K562 (cell line): ENCODE data around the gene CMIP. TPM values are rescaled to one million over a fixed set of nuclear protein-coding genes. Genes with fewer than 3 reads are reported as not detected.

ENCODE experiments used
- ATAC-seq: fragments of 200-7000 bp; cut with Tn5 transposase; 3 replicates; pipeline ENCODE4 v1.9.1; 2020; ENCODE audit warnings: moderate library complexity
- BruUV-seq: library from RNA; stranded (reverse); fragments of 400-500 nt; replicated peaks from 2 replicates; lab custom pipeline; 2021; lab: Mats Ljungman, UMichigan
- CTCF ChIA-PET: fragments of 300-600 bp; formaldehyde crosslinking; extraction: SDS; loops from one replicate; lab custom pipeline; 2021; ENCODE audit warnings: low intra/inter-chr PET ratio; lab: Yijun Ruan, JAX
- POLR2A ChIA-PET: fragments of 300-600, 350-650 bp; sonication (Branson Sonifier 250); formaldehyde crosslinking; extraction: SDS; loops from one replicate; lab custom pipeline; 2021; ENCODE audit warnings: antibody characterized with exemption, inconsistent platforms; lab: Yijun Ruan, JAX
- DNase-seq, 4 experiments: peaks; one replicate each; pipeline versions ENCODE4 v3.0.0 to v3.0.0-alpha.2; 2011 to 2018; ENCODE audit warnings: low spot score in 3 of 4, mixed read lengths in 3 of 4; ENCODE audit errors: extremely low read depth in 1 of 4
- FAIRE-seq: peaks from 2 replicates; lab custom pipeline; 2011; peaks lifted over from hg19 to GRCh38; lab: Jason Lieb, UNC
- H2AFZ ChIP-seq: 2 replicates; pipeline ENCODE4 v1.6.0; 2011; ENCODE audit warnings: low read depth, low read length, control low read depth, inconsistent platforms
- H3K27ac ChIP-seq: fragments of 200-600 bp; 3 replicates; pipeline ENCODE4 v1.8.0; 2011; ENCODE audit warnings: low read depth, mild to moderate bottlenecking, control low read depth, inconsistent platforms, low read length, moderate library complexity, mixed read lengths; ENCODE audit errors: extremely low read depth
- H3K27me3 ChIP-seq, 2 experiments: fragments of 300-600 bp in 1 of 2; 2 replicates in 1 of 2; 3 replicates in 1 of 2; pipeline versions ENCODE4 v1.6.0 to v1.8.0; 2011; ENCODE audit warnings: inconsistent platforms in 2 of 2, low read length in 2 of 2, mild to moderate bottlenecking in 1 of 2, mixed read lengths in 1 of 2, moderate library complexity in 1 of 2; ENCODE audit not compliant: control insufficient read depth in 2 of 2, insufficient read depth in 2 of 2
- H3K36me3 ChIP-seq: fragments of 300-600 bp; 3 replicates; pipeline ENCODE4 v1.8.0; 2011; ENCODE audit warnings: mild to moderate bottlenecking, low read length, inconsistent platforms; ENCODE audit not compliant: control insufficient read depth, insufficient read depth
- H3K4me1 ChIP-seq, 2 experiments: fragments of 200-600 bp in 1 of 2; replicated peaks in 1 of 2; 2 replicates in 1 of 2; 3 replicates in 1 of 2; pipeline versions ENCODE4 v1.5.1 to v1.8.0; 2011; ENCODE audit warnings: inconsistent platforms in 2 of 2, low read length in 2 of 2, mild to moderate bottlenecking in 1 of 2, mixed read lengths in 1 of 2, moderate library complexity in 1 of 2; ENCODE audit not compliant: control insufficient read depth in 2 of 2, insufficient read depth in 2 of 2
- H3K4me2 ChIP-seq: 2 replicates; pipeline ENCODE4 v1.6.1; 2011; ENCODE audit warnings: low read length, control low read depth, inconsistent platforms, mixed read lengths; ENCODE audit not compliant: insufficient read depth
- H3K4me3 ChIP-seq: fragments of 200-600 bp; sonication (generic), shearing (Covaris generic); 2 replicates; pipeline ENCODE4 v1.5.1; 2016; ENCODE audit warnings: control low read depth, inconsistent platforms
- H3K79me2 ChIP-seq: fragments of 200-600 bp; 3 replicates; pipeline ENCODE4 v1.8.0; 2011; ENCODE audit warnings: low read length, inconsistent platforms; ENCODE audit not compliant: control insufficient read depth, insufficient read depth
- H3K9ac ChIP-seq, 2 experiments: 2 replicates each; pipeline versions ENCODE4 v1.6.0 to v1.6.1; 2011; ENCODE audit warnings: low read depth in 2 of 2, low read length in 2 of 2, control low read depth in 1 of 2, inconsistent platforms in 1 of 2, mild to moderate bottlenecking in 1 of 2, mixed read lengths in 1 of 2; ENCODE audit not compliant: insufficient read depth in 1 of 2
- H3K9me1 ChIP-seq: one replicate; pipeline ENCODE4 v1.6.0; 2011; ENCODE audit warnings: inconsistent platforms, mild to moderate bottlenecking, low read length, moderate library complexity; ENCODE audit not compliant: control insufficient read depth, insufficient read depth
- H3K9me3 ChIP-seq: replicated peaks from 2 replicates; pipeline ENCODE4 v1.5.1; 2011; ENCODE audit warnings: low read depth, low read length, inconsistent platforms; ENCODE audit not compliant: control insufficient read depth, insufficient read depth
- H4K20me1 ChIP-seq: replicated peaks from 2 replicates; pipeline ENCODE4 v1.6.1; 2011; ENCODE audit warnings: low read length, inconsistent platforms, mixed read lengths; ENCODE audit not compliant: control insufficient read depth, insufficient read depth
- ADNP ChIP-seq: fragments of 200-800 bp; sonication (Bioruptor generic); IDR thresholded peaks from 2 replicates; pipeline ENCODE4 v1.6.1; 2016; ENCODE audit warnings: missing genetic modification characterization, missing compliant biosample characterization
- BCOR ChIP-seq: fragments of 450-650 bp; IDR thresholded peaks from 2 replicates; pipeline ENCODE4 v1.6.1; 2016
- CBFA2T2 ChIP-seq: fragments of 450-650 bp; conservative IDR thresholded peaks from 2 replicates; pipeline ENCODE4 v1.6.1; 2017; ENCODE audit warnings: mild to moderate bottlenecking
- CHD2 ChIP-seq: IDR thresholded peaks from 2 replicates; pipeline ENCODE4 v1.6.1; 2011; ENCODE audit warnings: low read depth, low read length
- IRF1 ChIP-seq: sonication (generic); formaldehyde crosslinking; IDR thresholded peaks from 2 replicates; pipeline ENCODE4 v1.8.0; 2022; ENCODE audit warnings: missing genetic modification reagents, mild to moderate bottlenecking, borderline replicate concordance
- KDM1A ChIP-seq, 2 experiments: fragments of 450-650 bp; IDR thresholded peaks; 2 replicates each; pipeline ENCODE4 v1.6.1; 2016; ENCODE audit warnings: mild to moderate bottlenecking in 2 of 2
- MCM2 ChIP-seq: fragments of 450-650 bp; IDR thresholded peaks from 2 replicates; pipeline ENCODE4 v1.6.1; 2017; ENCODE audit warnings: low read depth, mild to moderate bottlenecking
- NEUROD1 ChIP-seq: fragments of 150-350 bp; IDR thresholded peaks from 2 replicates; pipeline ENCODE4 v1.6.1; 2014; ENCODE audit warnings: borderline replicate concordance, low read length, low read depth; ENCODE audit not compliant: partially characterized antibody
- POLR2H ChIP-seq: IDR thresholded peaks from 2 replicates; pipeline ENCODE4 v1.6.1; 2016; ENCODE audit warnings: missing genetic modification characterization, low read depth, mild to moderate bottlenecking, control low read depth, missing compliant biosample characterization, moderate library complexity
- PURB ChIP-seq: sonication (generic); formaldehyde crosslinking; IDR thresholded peaks from 2 replicates; pipeline ENCODE4 v1.9.0; 2021; ENCODE audit warnings: low read depth, mild to moderate bottlenecking, missing genetic modification reagents
- RBM25 ChIP-seq: fragments of 200-400 bp; formaldehyde crosslinking; IDR thresholded peaks from 2 replicates; pipeline ENCODE4 v1.6.1; 2018; ENCODE audit warnings: low read length, low read depth, moderate library complexity; ENCODE audit not compliant: severe bottlenecking
- SMARCA5 ChIP-seq: fragments of 450-650 bp; IDR thresholded peaks from 2 replicates; pipeline ENCODE4 v1.6.1; 2016
- ZKSCAN1 ChIP-seq: fragments of 150-350 bp; IDR thresholded peaks from 2 replicates; pipeline ENCODE4 v1.6.1; 2016; ENCODE audit warnings: low read depth, low read length
- WGBS: fragments of 100-300 bp; shearing (Covaris generic); methylation state at CpG from one replicate; pipeline ENCODE4 v1.1.6; 2016; ENCODE audit warnings: low coverage, mixed read lengths; ENCODE audit not compliant: insufficient coverage; ENCODE audit errors: missing lambda C conversion rate; 5-methylcytosine and 5-hydroxymethylcytosine counted together
- in situ Hi-C: fragments of 300-500 bp; cut with MboI; formaldehyde crosslinking; loops from 4 replicates; pipeline ENCODE4 v1.15.0; 2018; ENCODE audit warnings: inconsistent platforms, mixed read lengths
- intact Hi-C: fragments of 100-400 bp; cut with micrococcal nuclease; formaldehyde crosslinking; loops from 2 replicates; pipeline ENCODE4 v1.14.2; 2022
- polyA plus RNA-seq, 8 experiments: library from polyadenylated mRNA; depleted of rRNA in 4 of 8; stranded (reverse) in 5 of 8; unstranded in 3 of 8; fragments of >200 nt; fragmentation: Nextera tagmentation in 2 of 8; fragmentation: Illumina TruSeq in 1 of 8; extraction: Ambion mirVana in 2 of 8; extraction: Trizol in 1 of 8; gene quantifications; 2 replicates each; pipeline versions ENCODE4 v1.2.1 to v1.2.3, GENCODE V29; 2011 to 2014; ENCODE audit warnings: inconsistent platforms in 1 of 8, missing spikeins in 1 of 8
- total RNA-seq, 7 experiments: library from RNA; depleted of rRNA in 6 of 7; stranded (reverse); fragments of >200 nt in 6 of 7; fragmentation: Illumina TruSeq in 2 of 7; extraction: Trizol in 2 of 7; gene quantifications; 2 replicates each; pipeline versions ENCODE4 v1.2.1 to v1.2.3, GENCODE V29; 2011 to 2021; ENCODE audit warnings: low replicate concordance in 1 of 7

CMIP gene
- total and polyA plus RNA-seq, 9 of the 15 experiments (the other 6 are each of a cell fraction or from before 2014, with no cell fraction given), result 0.94 to 82.5 (median 10.3) TPM

GRCh38 chr16:81572386-81573144, 128.0 kb downstream of the CMIP start:
- Histone ChIP-seq H3K27me3 (no peaks in the 10 kb centered on the region), H3K36me3 (peaks cover 3% of the 10 kb centered on the region; the same call in 2 of the 3 replicates), H3K4me3 (no peak overlapping the region), H3K27ac (no peak overlapping the region), H3K4me2 (no peak overlapping the region), H2AFZ (no peak overlapping the region)
- in situ Hi-C loops, result no loop called here
- 89% methylated on average over 20 of the region's 20 CpGs for WGBS
- TF ChIP-seq NEUROD1 (no peak), ZKSCAN1 (peak; percentile 84)
- TF ChIP-seq, all 486 proteins: peak for 1
- intact Hi-C loops, result no loop called here
- H3K4me1 ChIP-seq, result peaks cover 0 to 9% of the 10 kb centered on the region in 2 experiments; a peak in 1 of 5 replicates
- ChIA-PET POLR2A (no interaction called here), CTCF (no interaction called here)
- no TSS peak for BruUV-seq
- 0 out of 4 replicates have a peak overlapping the region, but pooled peaks of 1 of the 2 experiments have one; percentile 47 for H3K9ac ChIP-seq
- peaks cover 8% of the 10 kb centered on the region for H3K9me1 ChIP-seq
- FAIRE-seq (no peak), DNase-seq (no peak), ATAC-seq (no peak)
- H3K9me3 ChIP-seq, result no peaks in the 10 kb centered on the region; the same call in 1 of the 2 replicates
- H3K79me2 ChIP-seq, result peaks cover 50% of the 10 kb centered on the region
- H4K20me1 ChIP-seq, result peaks cover 54% of the 10 kb centered on the region

- H2AFZ ChIP-seq, result no peak overlapping the region
- no peaks in the 10 kb centered on the region; a peak in 1 of 5 replicates for H3K27me3 ChIP-seq
- no peak overlapping the region for H3K4me3 ChIP-seq
- TF ChIP-seq MCM2 (no peak), POLR2H (tag) (no peak), IRF1 (CRISPR knock-in tag) (no peak), CHD2 (no peak), SMARCA5 (peak; percentile 58; the same call in 1 of the 2 replicates), KDM1A (IDR thresholded peaks at IDR 0.05) (peak; percentile 23 to 30; a peak in 1 of 4 replicates), RBM25 (peak; percentile 86), PURB (no peak), ADNP (tag) (peak; percentile 50; the same call in 1 of the 2 replicates), BCOR (peak; percentile 71), CBFA2T2 (no peak)
- CTCF ChIA-PET, result no interaction called here
- peaks cover 0 to 6% of the 10 kb centered on the region in 2 experiments; a peak in 1 of 5 replicates for H3K4me1 ChIP-seq
- POLR2A ChIA-PET, result no interaction called here
- FAIRE-seq (no peak), ATAC-seq (no peak), DNase-seq (no peak)
- no peak overlapping the region for H3K27ac ChIP-seq
- WGBS, result 82% methylated on average over 7 of the region's 7 CpGs
- intact Hi-C loops, result no loop called here
- H3K36me3 ChIP-seq, result peaks cover 3% of the 10 kb centered on the region; the same call in 2 of the 3 replicates
- H3K9me1 ChIP-seq, result peaks cover 12% of the 10 kb centered on the region
- H3K4me2 ChIP-seq, result no peak overlapping the region
- BruUV-seq, result no TSS peak
- peaks cover 46% of the 10 kb centered on the region for H3K79me2 ChIP-seq
- in situ Hi-C loops, result no loop called here
- H3K9me3 ChIP-seq, result no peaks in the 10 kb centered on the region; the same call in 1 of the 2 replicates
- no peak overlapping the region for H3K9ac ChIP-seq
- peaks cover 47% of the 10 kb centered on the region for H4K20me1 ChIP-seq
These were observed 129.0 kb downstream of the CMIP start for GRCh38 chr16:81573533-81574020.
